Muscle layer of duodenum (tissue), 2 donors: ENCODE results near the gene EYA2.
"Not testable (repeated sequence)": the region's sequence is repeated elsewhere in the genome, so short reads cannot be mapped to it uniquely, and the experiment has no call there.

Experiments used
- H3K27ac ChIP-seq: one replicate; pipeline ENCODE4 v1.7.0; 2013; ENCODE audit warnings: mild to moderate bottlenecking, low read length
- H3K27me3 ChIP-seq: one replicate; pipeline ENCODE4 v1.7.0; 2013; ENCODE audit warnings: low read depth, mild to moderate bottlenecking, control low read depth, low read length
- H3K36me3 ChIP-seq, 2 donors: one replicate each; pipeline ENCODE4 v1.7.0; 2013; ENCODE audit warnings: low read length in 2 of 2, control low read depth in 1 of 2, mild to moderate bottlenecking in 1 of 2; ENCODE audit not compliant: insufficient read depth in 2 of 2, control insufficient read depth in 1 of 2
- H3K4me1 ChIP-seq, 2 donors: one replicate each; pipeline ENCODE4 v1.7.0; 2013; ENCODE audit warnings: low read length in 2 of 2, mild to moderate bottlenecking in 2 of 2, control low read depth in 1 of 2, moderate library complexity in 1 of 2; ENCODE audit not compliant: insufficient read depth in 2 of 2, control insufficient read depth in 1 of 2
- H3K4me3 ChIP-seq, 2 donors: one replicate each; pipeline ENCODE4 v1.7.0; 2013; ENCODE audit warnings: low read length in 2 of 2, low read depth in 1 of 2, mild to moderate bottlenecking in 1 of 2
- H3K9me3 ChIP-seq, 2 donors: one replicate each; pipeline ENCODE4 v1.7.0; 2013; ENCODE audit warnings: low read length in 2 of 2, control low read depth in 1 of 2, mild to moderate bottlenecking in 1 of 2; ENCODE audit not compliant: control insufficient read depth in 1 of 2
- donor health status: healthy.

Gene EYA2

GRCh38 chr20:46915575-46916257 lies 21.1 kb downstream of the EYA2 start:
- H3K27ac ChIP-seq, result no peak overlapping the region
- H3K4me1 ChIP-seq, result no peaks in the 10 kb centered on the region
- H3K36me3 ChIP-seq, result no peaks in the 10 kb centered on the region

GRCh38 chr20:46916258-46916603 lies 21.6 kb downstream of the EYA2 start:
- H3K4me3 ChIP-seq, result no peak overlapping the region
- no peaks in the 10 kb centered on the region for H3K36me3 ChIP-seq
- peaks cover 0 to 5% of the 10 kb centered on the region in 2 donors for H3K9me3 ChIP-seq
- H3K27me3 ChIP-seq, result no peaks in the 10 kb centered on the region
- H3K27ac ChIP-seq, result no peak overlapping the region
- no peaks in the 10 kb centered on the region for H3K4me1 ChIP-seq

More at GRCh38 chr20:46915575-46916257, 21.1 kb downstream of the EYA2 start:
- H3K9me3 ChIP-seq, result peaks cover 0 to 5% of the 10 kb centered on the region in 2 donors
- no peak overlapping the region for H3K4me3 ChIP-seq
- no peaks in the 10 kb centered on the region for H3K27me3 ChIP-seq

DNA sequence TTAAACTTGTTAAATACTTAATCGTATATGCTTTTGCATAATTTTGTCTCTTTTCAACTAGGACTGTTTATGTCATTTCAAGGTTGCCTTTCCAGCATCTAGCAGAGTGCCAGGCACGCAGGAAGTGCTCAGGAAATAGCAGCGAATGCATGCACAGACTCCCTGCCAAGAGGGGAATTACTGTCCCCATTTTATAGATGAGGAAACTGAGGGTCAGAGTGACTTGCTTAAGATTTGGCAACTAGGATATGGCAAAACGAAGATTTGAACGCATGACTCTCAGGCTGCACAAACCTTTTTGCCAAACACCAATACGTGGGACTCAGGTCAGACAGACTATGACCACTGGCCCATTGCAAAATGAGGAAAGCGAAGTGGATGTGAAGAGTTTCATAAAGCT lies 22.5 kb downstream of the EYA2 start:
- Histone ChIP-seq H3K27ac (no peak overlapping the region), H3K4me1 (no peaks in the 10 kb centered on the region), H3K9me3 (peaks cover 0 to 5% of the 10 kb centered on the region in 2 donors), H3K4me3 (no peak overlapping the region), H3K27me3 (no peaks in the 10 kb centered on the region), H3K36me3 (no peaks in the 10 kb centered on the region)

DNA sequence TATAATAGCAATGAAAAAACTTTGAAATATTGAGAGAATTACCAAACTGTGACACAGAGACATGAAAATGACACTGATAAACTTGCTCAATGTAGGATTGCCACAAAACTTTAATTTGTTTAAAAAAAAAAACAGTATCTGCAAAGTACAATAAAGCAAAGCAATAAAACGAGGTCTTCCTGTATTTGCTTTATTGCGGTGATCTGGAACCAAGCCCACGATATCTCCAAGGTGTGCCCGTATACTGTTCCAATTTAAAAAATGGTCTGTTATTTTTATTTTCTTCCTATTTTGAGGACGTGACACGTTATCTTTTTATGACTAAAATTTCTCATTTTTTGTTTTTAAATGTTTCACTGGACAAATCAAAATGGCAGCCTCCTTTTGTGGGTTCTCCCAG lies 25.5 kb downstream of the EYA2 start:
- H3K9me3 ChIP-seq, result peaks cover 0 to 5% of the 10 kb centered on the region in 2 donors
- no peaks in the 10 kb centered on the region for H3K4me1 ChIP-seq
- no peaks in the 10 kb centered on the region for H3K27me3 ChIP-seq
- no peaks in the 10 kb centered on the region for H3K36me3 ChIP-seq
- no peak overlapping the region for H3K4me3 ChIP-seq
- H3K27ac ChIP-seq, result no peak overlapping the region

DNA sequence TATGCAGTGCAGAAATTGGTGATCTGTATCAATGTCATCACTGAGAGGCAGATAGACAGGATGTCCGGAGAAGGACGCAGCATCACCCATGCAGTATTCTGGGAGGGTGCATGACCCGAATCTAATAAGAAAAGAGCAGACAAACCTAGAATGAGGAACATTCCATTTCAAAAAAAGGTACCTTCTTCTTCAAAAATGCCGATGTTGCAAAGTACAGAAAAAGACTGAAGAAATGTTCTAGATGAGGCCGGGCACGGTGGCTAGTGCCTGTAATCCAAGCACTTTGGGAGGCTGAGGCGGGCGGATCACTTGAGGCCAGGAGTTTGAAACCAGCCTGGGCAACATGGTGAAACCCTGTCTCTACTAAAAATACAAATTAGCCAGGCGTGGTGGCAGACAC lies 28.2 kb downstream of the EYA2 start:
- not testable (repeated sequence) for H3K27me3 ChIP-seq, H3K4me1 ChIP-seq, H3K4me3 ChIP-seq, H3K9me3 ChIP-seq, H3K27ac ChIP-seq, H3K36me3 ChIP-seq

DNA sequence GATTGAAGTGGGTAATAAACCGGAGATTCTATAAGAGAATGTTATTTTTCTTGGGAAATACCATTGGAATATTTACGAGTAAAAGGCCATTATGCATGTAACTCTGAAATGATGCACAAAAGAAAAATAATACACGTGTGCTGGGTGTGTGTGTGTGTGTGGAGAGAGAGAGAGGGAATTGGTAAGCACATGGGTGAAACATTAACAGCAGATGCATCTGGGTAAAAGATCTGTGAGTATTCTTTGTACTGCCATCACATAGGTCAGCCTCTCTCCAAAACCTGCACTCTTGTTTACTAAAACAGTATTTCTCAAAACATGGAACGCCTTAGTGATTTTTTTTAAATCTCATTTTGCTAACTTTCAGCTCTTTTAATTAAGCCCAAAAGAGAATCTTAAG lies 28.9 kb downstream of the EYA2 start:
- Histone ChIP-seq H3K4me3 (no peak overlapping the region), H3K27me3 (no peaks in the 10 kb centered on the region), H3K36me3 (no peaks in the 10 kb centered on the region), H3K27ac (no peak overlapping the region), H3K4me1 (no peaks in the 10 kb centered on the region), H3K9me3 (peaks cover 0 to 5% of the 10 kb centered on the region in 2 donors)

GRCh38 chr20:46928580-46929132 lies 34.0 kb downstream of the EYA2 start:
- no peaks in the 10 kb centered on the region for H3K9me3 ChIP-seq
- H3K4me3 ChIP-seq, result no peak overlapping the region
- no peaks in the 10 kb centered on the region for H3K4me1 ChIP-seq
- no peak overlapping the region for H3K27ac ChIP-seq
- H3K27me3 ChIP-seq, result no peaks in the 10 kb centered on the region
- no peaks in the 10 kb centered on the region for H3K36me3 ChIP-seq

DNA sequence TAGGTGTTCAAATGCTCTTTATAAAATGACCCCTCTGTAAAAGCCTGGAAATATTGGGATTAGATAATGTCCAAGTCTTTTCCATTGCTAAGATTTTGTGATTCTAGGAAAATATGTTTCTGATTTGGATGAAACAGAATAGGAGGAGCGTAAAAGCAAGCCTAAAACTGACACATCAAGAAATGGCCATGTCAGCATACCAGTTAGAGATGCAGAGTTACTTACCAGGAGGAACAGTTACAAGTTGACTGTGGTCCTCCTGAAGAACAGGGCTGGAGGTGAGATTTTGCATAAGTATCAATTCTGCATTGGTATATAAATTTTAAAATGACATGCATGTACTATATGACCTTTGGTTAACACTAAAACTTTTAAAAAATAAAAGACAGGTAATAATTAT lies 35.3 kb downstream of the EYA2 start:
- Histone ChIP-seq H3K36me3 (no peaks in the 10 kb centered on the region), H3K4me1 (no peaks in the 10 kb centered on the region), H3K27ac (no peak overlapping the region), H3K9me3 (no peaks in the 10 kb centered on the region), H3K4me3 (no peak overlapping the region), H3K27me3 (no peaks in the 10 kb centered on the region)

DNA sequence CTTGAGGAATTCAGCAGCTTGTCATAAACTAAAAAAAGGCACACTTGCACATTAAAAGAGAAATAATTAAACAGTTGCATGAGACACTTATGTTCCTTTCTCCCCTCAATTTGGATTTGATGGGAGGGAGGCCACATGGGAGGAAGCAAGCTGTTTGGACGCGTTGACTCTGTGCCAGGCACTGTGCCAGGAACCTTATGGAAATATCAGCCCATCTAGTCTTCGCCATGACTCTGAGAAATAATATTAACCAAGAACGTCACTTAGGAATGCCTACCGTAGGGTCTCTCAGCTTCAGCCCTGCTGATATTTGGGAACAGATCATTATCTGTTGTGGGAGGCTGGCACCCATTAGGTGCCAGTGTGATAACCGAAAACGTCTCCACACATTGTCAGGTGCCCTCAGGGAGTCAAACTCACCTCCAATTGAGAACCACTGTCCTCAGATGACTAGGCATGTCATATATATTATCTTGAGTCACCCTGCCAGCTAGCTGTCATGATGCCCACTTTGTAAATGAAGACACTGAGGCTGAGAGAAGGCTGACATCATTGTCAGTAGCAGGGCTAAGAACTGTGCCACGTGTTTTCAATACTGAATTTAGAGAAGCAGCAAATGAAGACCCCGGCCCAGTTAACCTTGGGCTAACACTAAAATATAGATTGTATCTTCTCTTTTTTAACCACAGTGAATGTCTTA lies 36.1 kb downstream of the EYA2 start:
- no peak overlapping the region for H3K27ac ChIP-seq

GRCh38 chr20:46931699-46932098 lies 37.1 kb downstream of the EYA2 start:
- no peaks in the 10 kb centered on the region for H3K27me3 ChIP-seq
- H3K9me3 ChIP-seq, result no peaks in the 10 kb centered on the region
- no peaks in the 10 kb centered on the region for H3K36me3 ChIP-seq
- H3K4me3 ChIP-seq, result no peak overlapping the region
- no peak overlapping the region for H3K27ac ChIP-seq
- H3K4me1 ChIP-seq, result no peaks in the 10 kb centered on the region

More for the DNA sequence above, 36.1 kb downstream of the EYA2 start:
- Histone ChIP-seq H3K4me1 (no peaks in the 10 kb centered on the region), H3K36me3 (no peaks in the 10 kb centered on the region), H3K27me3 (no peaks in the 10 kb centered on the region), H3K4me3 (no peak overlapping the region), H3K9me3 (no peaks in the 10 kb centered on the region)

DNA sequence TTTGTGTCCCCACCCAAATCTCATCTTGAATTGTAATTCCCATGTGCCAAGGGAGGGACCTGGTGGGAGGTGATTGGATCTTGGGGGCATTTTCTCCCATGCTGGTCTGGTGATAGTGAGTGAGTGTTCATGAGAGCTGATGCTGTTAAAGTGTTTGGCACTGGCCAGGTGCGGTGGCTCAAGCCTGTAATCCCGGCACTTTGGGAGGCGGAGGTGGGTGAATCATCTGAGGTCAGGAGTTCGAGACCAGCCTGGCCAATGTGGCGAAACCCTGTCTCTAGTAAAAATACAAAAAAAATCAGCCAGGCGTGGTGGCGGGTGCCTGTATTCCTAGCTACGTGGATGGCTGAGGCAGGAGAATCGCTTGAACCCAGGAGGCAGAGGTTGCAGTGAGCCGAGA lies 37.8 kb downstream of the EYA2 start:
- H3K4me1 ChIP-seq, H3K9me3 ChIP-seq, H3K27ac ChIP-seq, H3K27me3 ChIP-seq, H3K4me3 ChIP-seq, H3K36me3 ChIP-seq: not testable (repeated sequence)
